Lower lobe of right lung (tissue), 2 donors: Measurements from ENCODE around the gene ZNF2. TPM values are rescaled to one million over a fixed set of nuclear protein-coding genes. Genes with fewer than 3 reads are reported as not detected.

Experiments
- ATAC-seq, 2 donors: fragments of 200-7000 bp; cut with Tn5 transposase; one replicate each; pipeline ENCODE4 v1.9.1; 2020 to 2022; ENCODE audit warnings: mild to moderate bottlenecking in 2 of 2, moderate library complexity in 2 of 2
- DNase-seq: peaks from one replicate; pipeline ENCODE4 v3.0.0-alpha.2; 2020
- H3K27ac ChIP-seq: fragments of 200-600 bp; one replicate; pipeline ENCODE4 v1.8.0; 2022
- H3K27me3 ChIP-seq: fragments of 200-600 bp; one replicate; pipeline ENCODE4 v1.8.0; 2022; ENCODE audit warnings: low read depth
- H3K36me3 ChIP-seq: fragments of 200-600 bp; one replicate; pipeline ENCODE4 v1.8.0; 2022; ENCODE audit warnings: mild to moderate bottlenecking
- H3K4me1 ChIP-seq: fragments of 200-600 bp; one replicate; pipeline ENCODE4 v1.8.0; 2022
- H3K4me3 ChIP-seq: fragments of 200-600 bp; one replicate; pipeline ENCODE4 v1.8.0; 2022; ENCODE audit warnings: mild to moderate bottlenecking
- H3K9me3 ChIP-seq: fragments of 200-600 bp; one replicate; pipeline ENCODE4 v1.8.0; 2022
- intact Hi-C: fragments of 100-400 bp; cut with DNase I; formaldehyde crosslinking; loops from one replicate; pipeline ENCODE4 v1.11.0; 2022
- total RNA-seq: library from RNA; stranded (reverse); fragmentation: NEBNext Ultra II Directional; extraction: Animal tissue kit (Norgen Biotek cat#: 25700); gene quantifications from one replicate; pipeline ENCODE4 v1.2.1, GENCODE V29; 2021
- TF ChIP-seq, protein P1 (sequence below): fragments of 200-600 bp; IDR thresholded peaks from one replicate; pipeline ENCODE4 v1.8.0; 2022; ENCODE audit warnings: antibody characterized with exemption, mild to moderate bottlenecking
- donor health status: DM: no; HTN: yes; CAD: no; lungs with severe emphysema.

ZNF2 gene
- total RNA-seq, 1 donor from 2014 or later, result 4.1 TPM

- H3K4me3 ChIP-seq, result no peak overlapping the region
- H3K4me1 ChIP-seq, result no peaks in the 10 kb centered on the region
- TF ChIP-seq, protein P1, sequence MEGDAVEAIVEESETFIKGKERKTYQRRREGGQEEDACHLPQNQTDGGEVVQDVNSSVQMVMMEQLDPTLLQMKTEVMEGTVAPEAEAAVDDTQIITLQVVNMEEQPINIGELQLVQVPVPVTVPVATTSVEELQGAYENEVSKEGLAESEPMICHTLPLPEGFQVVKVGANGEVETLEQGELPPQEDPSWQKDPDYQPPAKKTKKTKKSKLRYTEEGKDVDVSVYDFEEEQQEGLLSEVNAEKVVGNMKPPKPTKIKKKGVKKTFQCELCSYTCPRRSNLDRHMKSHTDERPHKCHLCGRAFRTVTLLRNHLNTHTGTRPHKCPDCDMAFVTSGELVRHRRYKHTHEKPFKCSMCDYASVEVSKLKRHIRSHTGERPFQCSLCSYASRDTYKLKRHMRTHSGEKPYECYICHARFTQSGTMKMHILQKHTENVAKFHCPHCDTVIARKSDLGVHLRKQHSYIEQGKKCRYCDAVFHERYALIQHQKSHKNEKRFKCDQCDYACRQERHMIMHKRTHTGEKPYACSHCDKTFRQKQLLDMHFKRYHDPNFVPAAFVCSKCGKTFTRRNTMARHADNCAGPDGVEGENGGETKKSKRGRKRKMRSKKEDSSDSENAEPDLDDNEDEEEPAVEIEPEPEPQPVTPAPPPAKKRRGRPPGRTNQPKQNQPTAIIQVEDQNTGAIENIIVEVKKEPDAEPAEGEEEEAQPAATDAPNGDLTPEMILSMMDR, result no peak
- H3K36me3 ChIP-seq, result no peaks in the 10 kb centered on the region
- ATAC-seq (no peak), DNase-seq (no peak)
- H3K27me3 ChIP-seq, result no peaks in the 10 kb centered on the region
- no peak overlapping the region for H3K27ac ChIP-seq
- intact Hi-C loops, result no loop called here
- peaks cover 85% of the 10 kb centered on the region for H3K9me3 ChIP-seq
These were observed 21.8 kb upstream of the ZNF2 start for GRCh38 chr2:95143838-95144237.

- H3K27me3 ChIP-seq, result no peaks in the 10 kb centered on the region
- DNase-seq (no peak), ATAC-seq (no peak)
- intact Hi-C loops, result no loop called here
- peaks cover 40% of the 10 kb centered on the region for H3K36me3 ChIP-seq
- no peak overlapping the region for H3K4me3 ChIP-seq
- TF ChIP-seq, protein P1, result no peak
- H3K9me3 ChIP-seq, result peaks cover 86% of the 10 kb centered on the region
- no peak overlapping the region for H3K27ac ChIP-seq
- H3K4me1 ChIP-seq, result no peaks in the 10 kb centered on the region
These were observed 16.1 kb upstream of the ZNF2 start for GRCh38 chr2:95149397-95149984.

- ATAC-seq (no peak), DNase-seq (no peak)
- Histone ChIP-seq H3K27me3 (no peaks in the 10 kb centered on the region), H3K9me3 (no peaks in the 10 kb centered on the region), H3K36me3 (peaks cover 13% of the 10 kb centered on the region), H3K27ac (peak overlapping the region; percentile 80), H3K4me1 (peaks cover 9% of the 10 kb centered on the region), H3K4me3 (peak overlapping the region; percentile 83)
- TF ChIP-seq, protein P1, result no peak
- intact Hi-C loops, result no loop called here
These were observed 7.2 kb upstream of the ZNF2 start for GRCh38 chr2:95158441-95158840.

GRCh38 chr2:95158891-95159619 is 6.6 kb upstream of the ZNF2 start:
- Histone ChIP-seq H3K27ac (peak overlapping the region; percentile 80), H3K36me3 (peaks cover 13% of the 10 kb centered on the region), H3K9me3 (no peaks in the 10 kb centered on the region), H3K27me3 (no peaks in the 10 kb centered on the region), H3K4me3 (peak overlapping the region; percentile 83), H3K4me1 (peaks cover 11% of the 10 kb centered on the region)
- TF ChIP-seq, protein P1, result no peak
- intact Hi-C loops, result no loop called here
- DNase-seq, result peak; percentile 73
- peak; percentile 72 to 77 for ATAC-seq

DNA sequence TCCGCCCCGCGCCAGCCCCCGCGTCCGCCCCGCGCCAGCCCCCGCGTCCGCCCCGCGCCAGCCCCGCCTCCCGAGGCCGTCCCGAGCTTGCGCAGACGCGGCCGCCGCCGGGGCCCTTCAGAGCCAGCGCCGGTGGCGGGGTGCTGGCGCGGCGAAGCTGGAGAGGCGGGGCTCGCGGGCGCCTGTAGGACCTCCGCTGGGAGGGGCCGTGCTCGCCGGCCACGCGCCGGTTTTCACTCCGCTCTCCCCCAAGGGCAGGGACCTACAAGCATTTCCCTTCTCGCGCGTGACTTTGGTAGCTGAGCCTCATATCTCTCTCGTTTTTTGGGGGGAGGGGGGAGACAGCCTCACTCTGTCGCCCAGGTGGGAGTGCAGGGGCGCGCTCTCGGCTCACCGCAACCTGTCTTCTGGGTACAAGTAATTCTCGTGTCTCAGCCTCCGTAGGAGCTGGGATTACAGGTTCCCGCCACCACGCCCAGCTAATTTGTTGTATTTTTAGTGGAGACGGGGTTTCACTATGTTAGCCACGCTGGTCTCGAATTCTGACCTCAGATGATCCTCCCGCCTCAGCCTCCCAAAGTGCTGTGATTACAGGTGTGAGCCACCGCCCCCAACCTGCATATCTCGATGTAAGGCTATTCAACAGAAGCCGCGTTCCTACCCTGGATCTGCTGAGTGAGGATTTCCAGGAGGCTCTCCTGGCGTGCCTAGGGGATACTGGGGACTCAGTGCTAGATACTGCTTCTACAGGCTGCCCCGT is 5.7 kb upstream of the ZNF2 start, which contains the start of gene ZNF514:
ZNF514 (minus strand) TSS at position 159 of the 760 bp plus-strand sequence. CDS start 6,595 bp downstream, outside the sequence.
- peaks cover 19% of the 10 kb centered on the region for H3K4me1 ChIP-seq
- H3K9me3 ChIP-seq, result no peaks in the 10 kb centered on the region
- intact Hi-C loops, result no loop called here
- peak within 1 kb of the TSS; percentile 81 for H3K27ac ChIP-seq
- DNase-seq (peak; percentile 90), ATAC-seq (peak; percentile 96 to 97)
- no peaks in the 10 kb centered on the region for H3K27me3 ChIP-seq
- TF ChIP-seq, protein P1, result no peak
- H3K36me3 ChIP-seq, result peaks cover 8% of the 10 kb centered on the region
- peak within 1 kb of the TSS; percentile 83 for H3K4me3 ChIP-seq
